Colonic mucosa (tissue), 4 donors: ENCODE results near the gene RALGAPA1. TPM values are rescaled to one million over a fixed set of nuclear protein-coding genes. Genes with fewer than 3 reads are reported as not detected.

ENCODE experiments used
- DNase-seq: peaks from one replicate; pipeline ENCODE4 v3.0.0-alpha.2; 2020
- H3K27ac ChIP-seq: fragments of 200-600 bp; one replicate; pipeline ENCODE4 v1.8.0; 2021
- H3K27me3 ChIP-seq: fragments of 200-600 bp; one replicate; pipeline ENCODE4 v1.8.0; 2021
- H3K36me3 ChIP-seq: fragments of 200-600 bp; one replicate; pipeline ENCODE4 v1.8.0; 2021
- H3K4me1 ChIP-seq: fragments of 200-600 bp; one replicate; pipeline ENCODE4 v1.8.0; 2021; ENCODE audit warnings: mild to moderate bottlenecking
- H3K4me3 ChIP-seq: fragments of 200-600 bp; one replicate; pipeline ENCODE4 v1.8.0; 2021
- H3K9ac ChIP-seq, 2 donors: one replicate each; pipeline ENCODE4 v1.7.0; 2013; ENCODE audit warnings: control low read depth in 2 of 2, low read depth in 2 of 2, low read length in 2 of 2
- H3K9me3 ChIP-seq: fragments of 200-600 bp; one replicate; pipeline ENCODE4 v1.8.0; 2021
- CTCF ChIP-seq: fragments of 200-600 bp; IDR thresholded peaks from one replicate; pipeline ENCODE4 v1.8.0; 2022; ENCODE audit warnings: antibody characterized with exemption, mild to moderate bottlenecking
- intact Hi-C: fragments of 100-400 bp; cut with DNase I; formaldehyde crosslinking; loops from one replicate; pipeline ENCODE4 v1.14.1; 2022
- total RNA-seq, 2 donors: library from RNA; stranded (reverse); fragmentation: NEBNext Ultra II Directional in 1 of 2; extraction: Animal tissue kit (Norgen Biotek cat#: 25700) in 1 of 2; gene quantifications; one replicate each; pipeline ENCODE4 v1.2.1, GENCODE V29; 2021
- donor health status: healthy.
- donor health status: DM: no; HTN: no; CAD: no.
- donor health status: DM: no; HTN: no; CAD: no.

RALGAPA1 gene
- total RNA-seq, 2 donors from 2014 or later = 68.4 to 69.8 TPM

GRCh38 chr14:35576856-35577255 lies 232.2 kb downstream of the RALGAPA1 start:
- Histone ChIP-seq H3K36me3 (no peaks in the 10 kb centered on the region), H3K4me1 (no peaks in the 10 kb centered on the region), H3K4me3 (no peak overlapping the region), H3K27me3 (no peaks in the 10 kb centered on the region), H3K9me3 (no peaks in the 10 kb centered on the region), H3K27ac (no peak overlapping the region), H3K9ac (no peak overlapping the region)
- no peak for TF ChIP-seq CTCF
- no peak for DNase-seq
- intact Hi-C loops = no loop called here

GRCh38 chr14:35576260-35576659 lies 232.8 kb downstream of the RALGAPA1 start:
- Histone ChIP-seq H3K9ac (no peak overlapping the region), H3K27me3 (no peaks in the 10 kb centered on the region), H3K4me3 (no peak overlapping the region), H3K9me3 (no peaks in the 10 kb centered on the region), H3K36me3 (no peaks in the 10 kb centered on the region), H3K27ac (no peak overlapping the region), H3K4me1 (no peaks in the 10 kb centered on the region)
- intact Hi-C loops = no loop called here
- DNase-seq = no peak
- no peak for TF ChIP-seq CTCF

GRCh38 chr14:35573911-35574310 lies 235.2 kb downstream of the RALGAPA1 start:
- intact Hi-C loops = no loop called here
- H3K27ac ChIP-seq = no peak overlapping the region
- H3K36me3 ChIP-seq = no peaks in the 10 kb centered on the region
- TF ChIP-seq CTCF = no peak
- no peaks in the 10 kb centered on the region for H3K9me3 ChIP-seq
- no peak overlapping the region for H3K4me3 ChIP-seq
- DNase-seq = no peak
- H3K4me1 ChIP-seq = no peaks in the 10 kb centered on the region
- H3K27me3 ChIP-seq = no peaks in the 10 kb centered on the region
- H3K9ac ChIP-seq = no peak overlapping the region

- Histone ChIP-seq H3K9me3 (no peaks in the 10 kb centered on the region), H3K4me1 (no peaks in the 10 kb centered on the region), H3K27me3 (no peaks in the 10 kb centered on the region), H3K36me3 (no peaks in the 10 kb centered on the region), H3K9ac (no peak overlapping the region), H3K27ac (no peak overlapping the region), H3K4me3 (no peak overlapping the region)
- no peak for DNase-seq
- no peak for TF ChIP-seq CTCF
- intact Hi-C loops = no loop called here
Observed at GRCh38 chr14:35571598-35571997, 237.5 kb downstream of the RALGAPA1 start.

GRCh38 chr14:35565871-35566464 lies 243.1 kb downstream of the RALGAPA1 start:
- H3K27ac ChIP-seq = no peak overlapping the region
- intact Hi-C loops = no loop called here
- no peak for DNase-seq
- TF ChIP-seq CTCF = no peak
- no peaks in the 10 kb centered on the region for H3K36me3 ChIP-seq
- H3K4me1 ChIP-seq = no peaks in the 10 kb centered on the region
- no peak overlapping the region for H3K9ac ChIP-seq
- H3K27me3 ChIP-seq = no peaks in the 10 kb centered on the region
- H3K9me3 ChIP-seq = no peaks in the 10 kb centered on the region
- H3K4me3 ChIP-seq = no peak overlapping the region
